GM18508 (cell line): ENCODE data around the gene GSG1.
"Not testable (repeated sequence)": the region's sequence is repeated elsewhere in the genome, so short reads cannot be mapped to it uniquely, and the experiment has no call there.

Source experiments
- ATAC-seq: cut with Tn5 transposase; IDR thresholded peaks from one replicate; pipeline ENCODE4 v1.9.1; 2021; ENCODE audit warnings: moderate number of reproducible peaks; ENCODE audit not compliant: insufficient read depth, unreplicated experiment

The GSG1 gene

GRCh38 chr12:13067322-13067721 lies 36.1 kb downstream of the GSG1 start:
- ATAC-seq, result no peak

- no peak for ATAC-seq
Measured at GRCh38 chr12:13066459-13066858, 37.0 kb downstream of the GSG1 start.

GRCh38 chr12:13066014-13066413 lies 37.5 kb downstream of the GSG1 start:
- ATAC-seq, result no peak

GRCh38 chr12:13062669-13063068 lies 40.8 kb downstream of the GSG1 start:
- no peak for ATAC-seq

- no peak for ATAC-seq
Measured at GRCh38 chr12:13061377-13061776, 42.1 kb downstream of the GSG1 start.

GRCh38 chr12:13060581-13060980 lies 42.9 kb downstream of the GSG1 start:
- ATAC-seq, result no peak

GRCh38 chr12:13053617-13054016 lies 49.9 kb downstream of the GSG1 start:
- not testable (repeated sequence) for ATAC-seq

GRCh38 chr12:13052421-13052820 lies 51.0 kb downstream of the GSG1 start:
- no peak for ATAC-seq

GRCh38 chr12:13049816-13050215 lies 53.7 kb downstream of the GSG1 start:
- ATAC-seq, result no peak

GRCh38 chr12:13046964-13047363 lies 56.5 kb downstream of the GSG1 start:
- peak; percentile 90 for ATAC-seq

GRCh38 chr12:13045816-13046215 lies 57.7 kb downstream of the GSG1 start:
- ATAC-seq, result no peak

- ATAC-seq, result no peak
Measured at GRCh38 chr12:13044906-13045299, 58.6 kb downstream of the GSG1 start.

GRCh38 chr12:13044002-13044905 lies 59.2 kb downstream of the GSG1 start, which contains the start of gene FAM234B:
FAM234B (plus strand) TSS chr12:13044381; CDS start chr12:13044404, 23 bp downstream.
- ATAC-seq, result no peak

GRCh38 chr12:13042666-13043230 lies 60.7 kb downstream of the GSG1 start:
- ATAC-seq, result no peak

GRCh38 chr12:13041224-13041623 lies 62.2 kb downstream of the GSG1 start:
- no peak for ATAC-seq

- ATAC-seq, result no peak
Measured at GRCh38 chr12:13039328-13039956, 64.0 kb downstream of the GSG1 start.

- ATAC-seq, result no peak
Measured at GRCh38 chr12:13038491-13039161, 64.8 kb downstream of the GSG1 start.

GRCh38 chr12:13036881-13037280 lies 66.6 kb downstream of the GSG1 start:
- ATAC-seq, result no peak

- not testable (repeated sequence) for ATAC-seq
Measured at GRCh38 chr12:13035335-13035734, 68.1 kb downstream of the GSG1 start.
